Subcutaneous adipose tissue (tissue), 4 donors: ENCODE measurements around the gene LRRC39. TPM values are rescaled to one million over a fixed set of nuclear protein-coding genes. Genes with fewer than 3 reads are reported as not detected.

ENCODE experiments used
- total RNA-seq, 4 donors: library from RNA; depleted of rRNA; stranded (reverse); fragments of >200 nt; gene quantifications; one replicate each; pipeline ENCODE4 v1.1.0, GENCODE V29; 2016
- TF ChIP-seq, protein P1 (sequence below): fragments of 450-650 bp; IDR thresholded peaks from one replicate; pipeline ENCODE4 v1.5.1; 2016; ENCODE audit warnings: low read depth, mild to moderate bottlenecking, control low read depth, antibody characterized with exemption, moderate library complexity

The LRRC39 gene
- total RNA-seq, 4 donors from 2014 or later, result 0.65 to 2.7 (median 1.6) TPM

DNA sequence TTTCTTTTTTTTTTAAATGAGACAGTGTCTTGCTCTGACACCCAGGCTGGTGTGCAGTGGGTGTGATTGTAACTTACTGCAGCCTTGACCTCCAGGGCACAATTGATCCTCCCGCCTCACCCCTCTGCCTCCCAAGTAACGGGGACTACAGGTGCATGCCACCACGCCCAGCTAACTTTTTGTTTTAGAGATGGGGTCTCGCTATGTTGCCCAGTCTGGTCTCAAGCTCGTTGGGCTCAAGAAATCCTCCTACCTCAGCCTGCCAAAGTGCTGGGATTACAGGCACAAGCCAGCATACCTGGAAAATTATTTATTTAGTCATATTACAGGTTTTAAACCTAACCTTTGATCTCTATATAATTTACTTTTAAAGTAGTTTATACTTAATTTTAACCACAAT, 13.4 kb downstream of the LRRC39 start:
- TF ChIP-seq, protein P1, sequence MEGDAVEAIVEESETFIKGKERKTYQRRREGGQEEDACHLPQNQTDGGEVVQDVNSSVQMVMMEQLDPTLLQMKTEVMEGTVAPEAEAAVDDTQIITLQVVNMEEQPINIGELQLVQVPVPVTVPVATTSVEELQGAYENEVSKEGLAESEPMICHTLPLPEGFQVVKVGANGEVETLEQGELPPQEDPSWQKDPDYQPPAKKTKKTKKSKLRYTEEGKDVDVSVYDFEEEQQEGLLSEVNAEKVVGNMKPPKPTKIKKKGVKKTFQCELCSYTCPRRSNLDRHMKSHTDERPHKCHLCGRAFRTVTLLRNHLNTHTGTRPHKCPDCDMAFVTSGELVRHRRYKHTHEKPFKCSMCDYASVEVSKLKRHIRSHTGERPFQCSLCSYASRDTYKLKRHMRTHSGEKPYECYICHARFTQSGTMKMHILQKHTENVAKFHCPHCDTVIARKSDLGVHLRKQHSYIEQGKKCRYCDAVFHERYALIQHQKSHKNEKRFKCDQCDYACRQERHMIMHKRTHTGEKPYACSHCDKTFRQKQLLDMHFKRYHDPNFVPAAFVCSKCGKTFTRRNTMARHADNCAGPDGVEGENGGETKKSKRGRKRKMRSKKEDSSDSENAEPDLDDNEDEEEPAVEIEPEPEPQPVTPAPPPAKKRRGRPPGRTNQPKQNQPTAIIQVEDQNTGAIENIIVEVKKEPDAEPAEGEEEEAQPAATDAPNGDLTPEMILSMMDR, result no peak

DNA sequence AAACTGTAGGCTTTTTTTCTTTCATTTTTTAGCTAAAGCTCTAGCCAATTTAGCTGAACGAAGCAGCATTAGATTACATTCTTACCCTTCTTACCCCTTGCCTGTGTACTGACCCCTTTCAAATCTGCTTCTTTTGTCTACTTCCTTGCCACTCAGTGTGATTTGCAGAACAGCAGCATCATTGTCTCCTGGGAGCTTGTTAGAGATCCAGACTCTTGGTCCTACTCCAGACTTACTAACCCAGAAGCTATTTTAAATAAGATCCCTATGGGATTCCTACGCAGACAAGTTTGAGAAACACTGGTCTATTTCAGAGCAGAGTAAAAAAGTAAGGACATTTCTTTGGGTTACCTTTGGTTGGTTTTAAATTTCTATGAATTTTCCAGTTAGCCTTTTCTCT, 13.8 kb downstream of the LRRC39 start:
- TF ChIP-seq, protein P1, result no peak

DNA sequence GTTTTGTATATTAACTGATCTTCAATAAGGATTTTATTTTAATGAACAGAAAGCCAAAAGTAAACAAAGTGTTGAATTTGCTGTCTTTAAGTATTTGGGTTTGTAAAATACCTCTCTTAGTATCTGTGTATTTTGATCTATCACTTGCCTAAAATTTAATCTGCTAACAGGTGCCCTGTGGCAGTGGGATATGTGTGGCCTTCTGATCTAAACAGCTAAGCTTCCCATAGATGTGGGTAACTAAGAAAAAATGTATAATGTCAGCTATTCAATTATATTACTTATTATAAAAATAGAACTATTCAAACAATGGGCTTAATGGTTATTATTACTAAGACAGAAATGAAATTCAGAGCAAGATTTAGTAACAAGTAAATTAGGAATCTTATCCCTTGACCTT, 15.2 kb downstream of the LRRC39 start:
- TF ChIP-seq, protein P1, result no peak

DNA sequence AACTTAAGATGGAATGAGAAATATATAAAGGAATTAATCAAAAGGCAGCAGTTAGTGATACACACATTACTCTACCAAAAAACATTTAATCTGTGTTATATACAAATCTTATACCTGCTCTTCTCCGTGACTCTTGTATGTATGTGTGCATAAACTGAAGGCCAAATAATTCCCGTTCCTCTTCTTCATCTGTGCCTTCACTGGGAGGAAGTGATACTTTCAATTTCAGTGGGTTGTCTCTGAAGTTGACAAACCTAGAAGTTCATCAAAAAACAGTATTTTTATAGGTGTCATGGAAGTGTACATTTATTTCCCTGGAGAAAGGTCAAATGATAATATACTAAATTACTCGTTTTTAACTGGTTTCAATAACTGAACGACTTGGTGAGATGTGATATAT, 25.8 kb downstream of the LRRC39 start:
- TF ChIP-seq, protein P1, result no peak

DNA sequence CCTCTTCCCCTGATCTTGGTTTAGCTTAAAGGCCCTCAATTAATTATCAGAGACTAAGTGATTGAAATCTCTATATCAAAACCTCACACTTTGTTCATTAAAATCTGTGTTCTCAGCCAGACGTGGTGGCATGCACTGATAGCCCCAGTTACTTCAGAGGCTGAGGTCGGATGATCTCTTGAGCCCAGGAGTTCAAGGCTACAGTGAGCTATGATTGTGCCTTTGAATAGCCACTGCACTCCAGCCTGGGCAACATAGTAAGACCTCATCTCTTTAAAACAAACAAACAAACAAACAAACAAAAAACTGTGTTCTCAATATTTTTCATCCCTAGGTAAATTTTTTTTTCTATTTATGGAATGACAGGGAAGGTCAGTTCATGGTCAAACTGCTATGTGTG, 26.4 kb downstream of the LRRC39 start:
- TF ChIP-seq, protein P1, result no peak

DNA sequence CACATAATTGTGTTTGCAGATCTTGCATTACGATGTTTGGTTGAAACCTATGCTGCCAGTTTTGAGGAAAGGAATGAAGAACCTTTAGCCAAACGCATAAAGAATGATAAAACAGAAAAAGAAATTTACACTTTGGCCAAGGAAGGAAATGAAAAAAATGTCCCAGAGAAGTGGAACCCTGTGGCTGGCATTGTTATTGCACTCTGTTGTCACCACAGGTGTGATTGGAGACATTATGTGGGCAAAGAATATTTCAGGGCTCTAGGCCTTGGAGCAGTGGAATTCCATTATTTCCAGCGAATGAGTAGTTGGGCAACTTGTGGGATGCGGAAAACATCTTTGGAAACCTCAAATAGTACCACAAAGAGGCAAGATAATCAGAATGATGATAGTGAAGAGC, 30.2 kb downstream of the LRRC39 start:
- TF ChIP-seq, protein P1, result no peak

DNA sequence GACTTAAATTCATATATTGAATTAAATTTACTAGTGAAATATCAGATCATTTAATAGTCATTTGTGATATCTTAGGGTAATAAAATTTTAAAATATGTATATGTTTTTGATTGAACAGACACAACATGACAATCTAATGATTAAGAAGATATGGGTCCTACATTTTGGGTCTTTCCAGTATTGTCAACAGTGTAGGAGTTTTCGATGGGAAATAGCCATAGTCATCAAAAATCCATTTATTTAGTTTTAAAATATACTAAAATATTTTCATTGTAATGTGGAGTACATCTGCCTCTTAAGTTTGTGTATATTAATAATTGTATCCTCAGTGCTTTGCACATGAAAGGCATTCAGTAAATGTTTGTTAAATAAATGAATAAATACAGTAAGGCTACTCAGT, 31.1 kb downstream of the LRRC39 start:
- TF ChIP-seq, protein P1, result no peak
